GM12873 (cell line): Measurements from ENCODE around the gene IL1RAPL2.

Experiments
- CTCF ChIP-seq: IDR thresholded peaks from 2 replicates; pipeline ENCODE4 v1.5.1; 2012; ENCODE audit warnings: low read depth, mild to moderate bottlenecking, moderate library complexity, low read length, control low read depth; ENCODE audit not compliant: insufficient read depth; ENCODE audit errors: missing control alignments

Gene IL1RAPL2

GRCh38 chrX:105168577-105168976 lies 602.6 kb downstream of the IL1RAPL2 start:
- no peak for TF ChIP-seq CTCF

GRCh38 chrX:105173071-105173470 lies 607.1 kb downstream of the IL1RAPL2 start:
- no peak for TF ChIP-seq CTCF

- no peak for TF ChIP-seq CTCF
Measured at GRCh38 chrX:105179644-105180043, 613.6 kb downstream of the IL1RAPL2 start.

GRCh38 chrX:105189093-105189492 lies 623.1 kb downstream of the IL1RAPL2 start:
- no peak for TF ChIP-seq CTCF

GRCh38 chrX:105190252-105190853 lies 624.4 kb downstream of the IL1RAPL2 start:
- TF ChIP-seq CTCF: peak; percentile 72

GRCh38 chrX:105191878-105192277 lies 625.9 kb downstream of the IL1RAPL2 start:
- peak; percentile 54 for TF ChIP-seq CTCF

- no peak for TF ChIP-seq CTCF
Measured at GRCh38 chrX:105209406-105209805, 643.4 kb downstream of the IL1RAPL2 start.

- TF ChIP-seq CTCF: peak; percentile 33
Measured at GRCh38 chrX:105210258-105210657, 644.3 kb downstream of the IL1RAPL2 start.
